Transverse colon (tissue), 4 donors: ENCODE results near the gene APBB2. TPM values are rescaled to one million over a fixed set of nuclear protein-coding genes. Genes with fewer than 3 reads are reported as not detected.

ENCODE experiments used
- DNase-seq: peaks from one replicate; pipeline ENCODE4 v3.0.0-alpha.2; 2019
- H3K27ac ChIP-seq, 4 donors: fragments of 200-600 bp; sonication (generic); 2 replicates each; pipeline ENCODE4 v1.5.1; 2016 to 2018; ENCODE audit warnings: inconsistent platforms in 4 of 4
- H3K27me3 ChIP-seq: fragments of 200-600 bp; sonication (generic); 2 replicates; pipeline ENCODE4 v1.5.1; 2017; ENCODE audit warnings: inconsistent platforms
- H3K36me3 ChIP-seq, 4 donors: fragments of 200-600 bp; sonication (generic); 2 replicates each; pipeline ENCODE4 v1.5.1; 2017 to 2019; ENCODE audit warnings: inconsistent platforms in 4 of 4
- H3K4me1 ChIP-seq, 4 donors: fragments of 200-600 bp; sonication (generic); 2 replicates each; pipeline ENCODE4 v1.5.1; 2017 to 2020; ENCODE audit warnings: inconsistent platforms in 4 of 4
- H3K4me3 ChIP-seq, 4 donors: fragments of 200-600 bp; sonication (generic); 1 replicate in 1 of 4; 2 replicates in 3 of 4; pipeline versions ENCODE4 v1.5.1 to v1.6.1; 2017 to 2019; ENCODE audit warnings: inconsistent platforms in 4 of 4
- H3K9me3 ChIP-seq, 2 donors: fragments of 200-600 bp; sonication (generic); 2 replicates each; pipeline ENCODE4 v1.5.1; 2017 to 2019; ENCODE audit warnings: inconsistent platforms in 2 of 2
- CTCF ChIP-seq, 5 experiments: fragments of 200-600 bp in 3 of 5; fragments of 450-650 bp in 2 of 5; sonication (generic) in 3 of 5; IDR thresholded peaks; 1 replicate in 2 of 5; 2 replicates in 3 of 5; pipeline ENCODE4 v1.5.1; 2016 to 2017; ENCODE audit warnings: antibody characterized with exemption in 5 of 5, inconsistent platforms in 3 of 5, mild to moderate bottlenecking in 2 of 5, moderate library complexity in 1 of 5
- EP300 ChIP-seq: sonication (generic); formaldehyde crosslinking; IDR thresholded peaks from one replicate; pipeline ENCODE4 v1.6.1; 2017; ENCODE audit warnings: antibody characterized with exemption, low read depth
- POLR2A ChIP-seq: fragments of 450-650 bp; IDR thresholded peaks from one replicate; pipeline ENCODE4 v1.6.1; 2016; ENCODE audit warnings: antibody characterized with exemption, mild to moderate bottlenecking, moderate library complexity
- POLR2AphosphoS5 ChIP-seq, 3 donors: sonication (generic); formaldehyde crosslinking; IDR thresholded peaks; one replicate each; pipeline ENCODE4 v1.6.1; 2016; ENCODE audit warnings: antibody characterized with exemption in 3 of 3
- WGBS, 2 donors: methylation state at CpG; one replicate each; pipeline ENCODE4 v1.1.5; 2018; ENCODE audit warnings: low coverage in 1 of 2; 5-methylcytosine and 5-hydroxymethylcytosine counted together
- in situ Hi-C, 4 donors: fragments of 200-750 bp; cut with MboI; loops; one replicate each; pipeline versions ENCODE4 v1.15.0 to v1.15.1; 2017; ENCODE audit warnings: low sequenced_read_pairs in 3 of 4, low pct_ligation_motif_present in 1 of 4, low pct_unique_long_range_greater_than_20kb in 1 of 4
- intact Hi-C: fragments of 100-400 bp; cut with DNase I; formaldehyde crosslinking; loops from one replicate; pipeline ENCODE4 v1.15.1; 2023; ENCODE audit warnings: low total_unique reads
- total RNA-seq, 4 donors: library from RNA; depleted of rRNA; stranded (reverse); fragments of >200 nt; gene quantifications; one replicate each; pipeline ENCODE4 v1.1.0, GENCODE V29; 2016

APBB2 gene
- total RNA-seq, 4 donors from 2014 or later: 37.1 to 138 (median 90.1) TPM

- Histone ChIP-seq H3K36me3 (no peaks in the 10 kb centered on the region), H3K4me1 (peaks cover 0 to 8% (median 3%) of the 10 kb centered on the region in 4 donors), H3K27me3 (no peaks in the 10 kb centered on the region), H3K4me3 (peak overlapping the region in 2 of 4 donors; percentile 20 to 44), H3K9me3 (no peaks in the 10 kb centered on the region), H3K27ac (no peak overlapping the region)
- intact Hi-C loops: no loop called here
- WGBS, 2 donors: 17 to 66% methylated on average over 1 to 51 of the region's 51 CpGs
- no peak for TF ChIP-seq CTCF (IDR thresholded peaks at IDR 0.05)
- no peak for TF ChIP-seq EP300
- TF ChIP-seq POLR2A: no peak
- no peak for TF ChIP-seq POLR2AphosphoS5 (IDR thresholded peaks at IDR 0.05)
- peak; percentile 38 for DNase-seq
- in situ Hi-C loops: no loop called here
These were observed 357.4 kb downstream of the APBB2 start for GRCh38 chr4:40856840-40857362.

GRCh38 chr4:40856277-40856839 is 358.0 kb downstream of the APBB2 start:
- peaks cover 0 to 8% (median 3%) of the 10 kb centered on the region in 4 donors for H3K4me1 ChIP-seq
- peak overlapping the region in 2 of 4 donors; percentile 20 to 44 for H3K4me3 ChIP-seq
- DNase-seq: no peak
- H3K36me3 ChIP-seq: no peaks in the 10 kb centered on the region
- no peaks in the 10 kb centered on the region for H3K9me3 ChIP-seq
- WGBS, 2 donors: 60 to 70% methylated on average over 15 to 16 of the region's 16 CpGs
- TF ChIP-seq POLR2AphosphoS5 (IDR thresholded peaks at IDR 0.05) (no peak), POLR2A (no peak), CTCF (IDR thresholded peaks at IDR 0.05) (no peak), EP300 (no peak)
- in situ Hi-C loops: no loop called here
- intact Hi-C loops: no loop called here
- H3K27ac ChIP-seq: no peak overlapping the region
- H3K27me3 ChIP-seq: no peaks in the 10 kb centered on the region

GRCh38 chr4:40850496-40850895 is 363.8 kb downstream of the APBB2 start:
- H3K9me3 ChIP-seq: no peaks in the 10 kb centered on the region
- intact Hi-C loops (no loop called here), in situ Hi-C loops (no loop called here)
- no peaks in the 10 kb centered on the region for H3K4me1 ChIP-seq
- TF ChIP-seq POLR2A: no peak
- TF ChIP-seq CTCF (IDR thresholded peaks at IDR 0.05): no peak
- WGBS, 2 donors: 92% methylated on average over 4 of the region's 4 CpGs; no CpG with 5 or more reads in 1 of the 2 donors
- no peaks in the 10 kb centered on the region for H3K36me3 ChIP-seq
- no peak for DNase-seq
- no peak overlapping the region for H3K4me3 ChIP-seq
- no peak overlapping the region for H3K27ac ChIP-seq
- H3K27me3 ChIP-seq: no peaks in the 10 kb centered on the region

GRCh38 chr4:40848940-40849339 is 365.4 kb downstream of the APBB2 start:
- Histone ChIP-seq H3K27me3 (no peaks in the 10 kb centered on the region), H3K4me1 (no peaks in the 10 kb centered on the region), H3K27ac (no peak overlapping the region), H3K4me3 (no peak overlapping the region), H3K36me3 (no peaks in the 10 kb centered on the region), H3K9me3 (no peaks in the 10 kb centered on the region)
- no peak for TF ChIP-seq POLR2A
- no peak for TF ChIP-seq CTCF (IDR thresholded peaks at IDR 0.05)
- TF ChIP-seq POLR2AphosphoS5 (IDR thresholded peaks at IDR 0.05): no peak
- TF ChIP-seq EP300: no peak
- in situ Hi-C loops (no loop called here), intact Hi-C loops (no loop called here)
- no peak for DNase-seq
- WGBS, 2 donors: 75 to 81% methylated on average over 3 of the region's 3 CpGs
